ENCODE data around the gene UNG.

DNA sequence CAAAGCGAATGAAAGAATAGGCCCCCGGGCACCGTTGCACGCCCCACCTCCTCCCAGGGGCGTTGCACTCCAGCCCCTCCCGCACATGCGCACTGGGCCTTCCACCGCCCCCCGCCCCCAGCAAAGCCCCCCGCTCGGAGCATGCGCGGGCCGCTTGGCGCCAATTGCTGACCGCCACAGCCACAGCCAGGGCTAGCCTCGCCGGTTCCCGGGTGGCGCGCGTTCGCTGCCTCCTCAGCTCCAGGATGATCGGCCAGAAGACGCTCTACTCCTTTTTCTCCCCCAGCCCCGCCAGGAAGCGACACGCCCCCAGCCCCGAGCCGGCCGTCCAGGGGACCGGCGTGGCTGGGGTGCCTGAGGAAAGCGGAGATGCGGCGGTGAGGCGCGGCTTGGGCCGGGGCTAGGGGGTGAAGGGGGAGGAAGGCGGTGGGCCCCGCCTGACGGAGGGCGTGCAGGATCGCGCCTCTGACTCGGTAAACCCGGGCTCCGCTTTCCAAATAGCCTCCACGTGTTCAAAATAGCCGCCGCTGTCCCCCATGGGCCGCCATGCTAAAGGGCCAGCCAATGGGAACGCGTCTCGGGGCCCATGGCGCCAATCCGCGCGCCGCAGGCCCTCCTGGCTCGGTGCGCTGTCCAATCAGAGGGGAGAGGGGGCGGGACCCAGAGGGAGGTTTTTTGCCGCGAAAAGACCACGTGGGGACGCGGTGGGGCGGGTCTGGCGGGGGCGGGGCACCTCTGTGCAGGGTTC is at the start of gene UNG:
- TF ChIP-seq POLR2A (IDR thresholded peaks at IDR 0.05) = no peak
- TF ChIP-seq, protein P1, sequence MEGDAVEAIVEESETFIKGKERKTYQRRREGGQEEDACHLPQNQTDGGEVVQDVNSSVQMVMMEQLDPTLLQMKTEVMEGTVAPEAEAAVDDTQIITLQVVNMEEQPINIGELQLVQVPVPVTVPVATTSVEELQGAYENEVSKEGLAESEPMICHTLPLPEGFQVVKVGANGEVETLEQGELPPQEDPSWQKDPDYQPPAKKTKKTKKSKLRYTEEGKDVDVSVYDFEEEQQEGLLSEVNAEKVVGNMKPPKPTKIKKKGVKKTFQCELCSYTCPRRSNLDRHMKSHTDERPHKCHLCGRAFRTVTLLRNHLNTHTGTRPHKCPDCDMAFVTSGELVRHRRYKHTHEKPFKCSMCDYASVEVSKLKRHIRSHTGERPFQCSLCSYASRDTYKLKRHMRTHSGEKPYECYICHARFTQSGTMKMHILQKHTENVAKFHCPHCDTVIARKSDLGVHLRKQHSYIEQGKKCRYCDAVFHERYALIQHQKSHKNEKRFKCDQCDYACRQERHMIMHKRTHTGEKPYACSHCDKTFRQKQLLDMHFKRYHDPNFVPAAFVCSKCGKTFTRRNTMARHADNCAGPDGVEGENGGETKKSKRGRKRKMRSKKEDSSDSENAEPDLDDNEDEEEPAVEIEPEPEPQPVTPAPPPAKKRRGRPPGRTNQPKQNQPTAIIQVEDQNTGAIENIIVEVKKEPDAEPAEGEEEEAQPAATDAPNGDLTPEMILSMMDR (IDR thresholded peaks at IDR 0.05) = no peak
- TF ChIP-seq POLR2AphosphoS5 (IDR thresholded peaks at IDR 0.05) = peak in 1 of 3 donors; percentile 22
- no peak for TF ChIP-seq EP300 (IDR thresholded peaks at IDR 0.05)

Data from suprapubic skin (tissue), 4 donors.